A549 treated with RU486 at 1 μM for 4 hours (cell line): ENCODE measurements around the gene ANKRD40CL. TPM values are rescaled to one million over a fixed set of nuclear protein-coding genes. Genes with fewer than 3 reads are reported as not detected.

Source experiments
- total RNA-seq: library from RNA; stranded (reverse); fragments of 200-300 nt; extraction: Qiagen RNA extraction; gene quantifications from 5 replicates; pipeline ENCODE4 v1.2.3, GENCODE V29; 2022; ENCODE audit warnings: low read depth

ANKRD40CL gene, protein sequence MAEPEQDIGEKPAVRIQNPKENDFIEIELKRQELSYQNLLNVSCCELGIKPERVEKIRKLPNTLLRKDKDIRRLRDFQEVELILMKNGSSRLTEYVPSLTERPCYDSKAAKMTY
- not detected in 5 replicates for total RNA-seq

DNA sequence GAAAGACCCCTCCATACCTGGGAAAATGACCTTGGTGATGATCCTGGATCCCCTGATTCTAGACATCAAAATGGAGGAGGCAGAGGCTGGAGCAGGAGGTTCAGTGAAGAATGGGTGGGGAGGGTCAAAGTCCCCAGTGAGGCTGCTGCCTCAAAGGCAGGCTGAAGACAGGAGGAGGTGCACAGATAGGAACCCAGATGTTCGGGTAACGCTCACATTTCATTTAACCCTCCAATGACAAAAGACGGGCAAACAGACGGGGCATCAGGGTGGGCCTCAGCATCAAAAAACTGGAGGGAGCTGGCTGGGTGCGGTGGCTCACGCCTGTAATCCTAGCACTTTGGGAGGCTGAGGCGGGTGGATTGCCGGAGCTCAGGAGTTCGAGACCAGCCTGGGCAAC is at the start of gene ANKRD40CL:
ANKRD40CL (minus strand) TSS at position 73 of the 400 bp plus-strand sequence. CDS start 605 bp downstream, outside the sequence.

DNA sequence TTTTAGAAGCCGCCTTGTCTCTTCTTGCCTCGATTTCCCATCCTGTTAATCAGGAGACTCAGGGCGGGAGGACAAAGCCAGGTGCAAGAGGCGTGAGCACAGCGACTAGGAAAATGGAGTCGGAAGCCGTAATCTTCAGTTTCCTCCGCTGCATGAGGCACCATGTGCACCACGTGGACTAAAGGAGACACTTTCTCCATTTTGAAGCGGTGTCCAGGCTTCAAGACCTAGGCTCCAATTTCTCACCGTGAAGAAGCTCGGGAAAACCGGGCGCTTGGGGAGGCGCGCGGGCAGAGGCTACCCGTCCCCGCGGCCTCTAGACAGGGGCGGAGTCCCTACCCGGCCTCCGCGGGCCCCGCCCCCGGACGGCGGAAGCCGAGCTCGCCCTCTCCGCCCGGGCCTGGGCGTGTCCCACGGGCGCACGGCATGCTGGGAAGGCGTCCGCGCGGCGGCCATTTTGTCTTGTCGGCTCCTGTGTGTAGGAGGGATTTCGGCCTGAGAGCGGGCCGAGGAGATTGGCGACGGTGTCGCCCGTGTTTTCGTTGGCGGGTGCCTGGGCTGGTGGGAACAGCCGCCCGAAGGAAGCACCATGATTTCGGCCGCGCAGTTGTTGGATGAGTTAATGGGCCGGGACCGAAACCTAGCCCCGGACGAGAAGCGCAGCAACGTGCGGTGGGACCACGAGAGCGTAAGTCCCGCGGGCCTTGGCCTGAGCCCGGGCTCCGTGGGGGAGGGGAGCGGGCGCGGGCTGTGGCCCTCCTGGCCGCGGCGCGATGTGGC is 48.0 kb downstream of the ANKRD40CL start, which contains the start of gene LUC7L3:
LUC7L3 (plus strand) TSS at position 460 of the 780 bp plus-strand sequence; CDS start at position 590, 130 bp downstream.

Other genes starting within 250 kb of the ANKRD40CL start
- gene EPN3, start 234.8 kb downstream of the ANKRD40CL start, total RNA-seq = 0.09 to 0.64 TPM (median 0.23 TPM) in 5 replicates
- 67.9 to 86.8 TPM (median 81.2 TPM) in 5 replicates for gene SPATA20, start 220.3 kb downstream of the ANKRD40CL start, total RNA-seq
- 3.7 to 5.4 TPM (median 4.7 TPM) in 5 replicates for gene CACNA1G, start 206.8 kb downstream of the ANKRD40CL start, total RNA-seq
- 111 to 157 TPM (median 133 TPM) in 5 replicates for gene ABCC3, start 132.6 kb downstream of the ANKRD40CL start, total RNA-seq
- 42.5 to 52.6 TPM (median 48.5 TPM) in 5 replicates for gene ANKRD40, start 59.6 kb downstream of the ANKRD40CL start, total RNA-seq
- gene LUC7L3, start 47.9 kb downstream of the ANKRD40CL start, total RNA-seq = 66.5 to 129 TPM (median 101 TPM) in 5 replicates
- 0.03 to 0.07 TPM in 2 of 5 replicates, not detected in the others for gene WFIKKN2, start 68.1 kb upstream of the ANKRD40CL start, total RNA-seq
- gene TOB1, start 98.8 kb upstream of the ANKRD40CL start, total RNA-seq = 79.5 to 97.3 TPM (median 81.4 TPM) in 5 replicates